NCI-H2081 treated with DMSO at 0.1 percent for 48 hours (cell line): ENCODE results near the gene SNX8.

Experiments used
- DNase-seq: peaks from one replicate; lab custom pipeline; 2025; lab: John Stamatoyannopoulos, UW

The SNX8 gene

DNA sequence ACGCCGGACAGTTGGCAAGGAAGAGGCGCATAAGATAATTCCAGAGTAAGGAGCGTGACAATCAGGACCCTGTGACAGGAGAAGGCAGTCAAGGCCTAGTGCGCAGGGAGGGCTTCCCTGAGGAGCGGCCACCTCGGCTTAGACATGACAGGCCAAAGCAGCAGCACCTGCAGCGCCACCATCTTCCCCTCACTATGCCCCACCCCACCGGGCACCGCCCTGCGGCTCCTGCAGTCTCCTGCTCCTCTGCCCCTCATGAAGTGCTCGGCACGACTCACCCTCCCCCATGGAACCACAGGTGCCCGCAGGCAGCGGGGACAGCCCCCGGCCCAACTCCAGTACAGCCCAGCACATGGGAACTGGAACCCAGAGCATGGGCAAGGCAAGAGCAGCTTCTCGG is 93.3 kb downstream of the SNX8 start:
- DNase-seq = no peak

DNA sequence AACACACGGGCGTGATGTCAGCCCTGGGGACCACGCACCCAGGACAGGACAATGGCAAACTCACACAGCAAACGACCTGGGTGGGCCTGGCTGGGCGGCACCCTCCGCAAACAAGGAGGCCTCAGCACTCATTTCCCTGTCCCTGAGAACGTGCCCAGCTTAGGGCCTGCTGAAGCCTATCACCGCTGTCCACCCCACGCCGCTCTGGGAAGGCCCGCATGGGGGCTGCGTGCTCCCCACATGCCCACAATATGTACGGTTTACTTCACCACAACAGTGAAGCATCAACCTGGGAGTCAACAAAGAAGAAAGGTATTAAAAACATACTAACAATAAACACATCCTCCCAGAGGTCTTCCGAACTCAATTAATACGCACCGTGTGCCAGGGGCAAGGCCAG is 93.7 kb downstream of the SNX8 start:
- DNase-seq = no peak

DNA sequence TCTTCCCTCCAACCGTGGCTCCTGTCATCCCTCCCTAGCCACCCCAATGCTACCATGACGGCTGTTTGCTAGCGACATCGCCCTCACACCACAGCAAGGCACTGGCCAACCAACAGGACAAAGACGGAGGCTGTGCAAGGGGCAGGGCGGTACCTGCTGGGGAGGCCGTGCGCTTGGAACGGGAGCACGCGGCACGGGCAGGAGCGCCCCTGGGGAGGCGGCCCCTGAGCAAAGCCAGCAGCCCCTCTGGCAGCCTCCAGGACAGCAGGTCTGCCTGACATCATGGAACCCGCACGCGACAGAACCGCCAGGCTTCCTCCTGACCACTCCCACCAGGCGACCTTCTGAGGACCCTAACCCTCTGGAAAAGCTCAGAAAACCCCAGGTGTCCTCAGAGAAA is 94.2 kb downstream of the SNX8 start:
- no peak for DNase-seq

- no peak for DNase-seq
Measured at GRCh38 chr7:2219606-2220005, 94.6 kb downstream of the SNX8 start.

GRCh38 chr7:2219136-2219535 is 95.1 kb downstream of the SNX8 start:
- DNase-seq = no peak

- no peak for DNase-seq
Measured at GRCh38 chr7:2218444-2218785, 95.8 kb downstream of the SNX8 start.

DNA sequence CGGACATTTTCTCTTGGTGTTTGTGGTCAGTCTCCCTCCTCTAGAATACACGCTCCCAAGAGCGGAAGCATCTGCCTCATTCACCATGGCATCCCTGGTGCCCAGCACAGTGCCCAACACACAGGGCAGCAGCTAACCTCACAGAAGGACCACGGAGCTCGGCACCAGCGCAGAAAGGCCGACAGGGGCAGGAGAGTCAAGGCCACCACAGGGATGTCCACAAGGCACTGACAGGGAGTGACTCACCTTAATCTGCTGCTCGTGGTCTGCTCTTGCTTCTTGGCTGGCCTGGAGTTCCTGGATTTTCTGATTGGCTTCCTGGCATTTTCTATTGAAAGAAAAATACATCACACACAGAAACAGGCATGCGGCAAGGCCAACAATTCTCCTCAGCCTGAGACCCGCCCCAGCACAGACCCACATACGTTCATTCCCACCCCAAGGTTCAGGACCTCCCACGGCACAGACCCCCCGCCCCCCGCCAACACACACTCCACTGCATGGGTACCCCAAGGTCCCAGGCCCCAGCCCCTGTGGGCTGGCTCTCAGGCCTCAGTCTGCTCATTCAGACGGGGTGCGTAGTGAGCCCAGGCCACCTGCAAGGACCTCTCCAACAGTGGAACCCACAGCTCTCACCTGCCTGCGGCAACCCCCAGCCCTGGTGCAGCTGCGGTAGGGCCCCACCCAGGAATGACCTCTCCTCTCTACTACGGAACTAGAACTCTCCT is 96.4 kb downstream of the SNX8 start:
- no peak for DNase-seq

DNA sequence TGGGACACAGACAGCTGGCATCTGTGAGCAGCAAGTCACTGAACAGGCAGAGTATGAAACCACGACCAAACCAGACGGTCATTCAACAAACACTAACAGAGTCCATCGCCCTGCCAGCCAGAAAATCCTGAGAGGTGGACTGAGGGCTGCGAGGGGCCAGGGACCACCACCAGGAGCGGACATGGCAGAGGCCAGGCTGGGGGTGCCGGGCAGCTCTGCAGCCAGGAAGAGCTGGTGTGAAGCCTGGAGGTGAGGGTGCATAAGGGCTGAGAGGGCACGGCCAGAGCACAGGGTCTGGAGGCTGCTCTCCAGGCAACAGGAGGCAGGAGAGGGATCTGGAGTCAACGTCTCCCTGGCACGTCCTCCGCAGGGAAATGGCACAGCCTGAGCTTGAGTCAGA is 97.0 kb downstream of the SNX8 start:
- no peak for DNase-seq

GRCh38 chr7:2215851-2216250 is 98.4 kb downstream of the SNX8 start:
- DNase-seq = no peak

GRCh38 chr7:2214636-2215035 is 99.6 kb downstream of the SNX8 start:
- no peak for DNase-seq

- DNase-seq = no peak
Measured at GRCh38 chr7:2213551-2214215, 100.6 kb downstream of the SNX8 start.

DNA sequence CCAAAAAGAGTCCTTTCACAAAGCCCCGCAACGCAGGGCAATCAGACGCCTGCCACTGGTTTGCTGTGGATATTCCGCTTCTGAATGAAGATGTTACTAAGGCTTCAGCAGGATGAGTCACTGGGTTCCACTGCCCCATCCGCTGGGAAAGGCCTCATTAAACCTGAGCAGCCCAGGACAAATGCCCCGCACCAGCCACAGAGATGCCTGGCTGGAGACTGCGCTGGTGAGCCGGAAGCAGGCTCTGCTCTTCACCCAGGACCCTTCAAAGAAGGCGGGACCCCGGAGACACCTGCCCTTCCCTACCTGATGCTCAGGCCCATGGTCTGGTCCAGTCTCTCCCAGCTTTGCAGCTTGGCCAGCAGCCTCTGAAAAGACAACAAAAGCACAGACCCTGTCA is 101.3 kb downstream of the SNX8 start:
- no peak for DNase-seq

GRCh38 chr7:2211926-2212325 is 102.3 kb downstream of the SNX8 start:
- DNase-seq = no peak

GRCh38 chr7:2211259-2211880 is 102.9 kb downstream of the SNX8 start:
- DNase-seq = no peak

DNA sequence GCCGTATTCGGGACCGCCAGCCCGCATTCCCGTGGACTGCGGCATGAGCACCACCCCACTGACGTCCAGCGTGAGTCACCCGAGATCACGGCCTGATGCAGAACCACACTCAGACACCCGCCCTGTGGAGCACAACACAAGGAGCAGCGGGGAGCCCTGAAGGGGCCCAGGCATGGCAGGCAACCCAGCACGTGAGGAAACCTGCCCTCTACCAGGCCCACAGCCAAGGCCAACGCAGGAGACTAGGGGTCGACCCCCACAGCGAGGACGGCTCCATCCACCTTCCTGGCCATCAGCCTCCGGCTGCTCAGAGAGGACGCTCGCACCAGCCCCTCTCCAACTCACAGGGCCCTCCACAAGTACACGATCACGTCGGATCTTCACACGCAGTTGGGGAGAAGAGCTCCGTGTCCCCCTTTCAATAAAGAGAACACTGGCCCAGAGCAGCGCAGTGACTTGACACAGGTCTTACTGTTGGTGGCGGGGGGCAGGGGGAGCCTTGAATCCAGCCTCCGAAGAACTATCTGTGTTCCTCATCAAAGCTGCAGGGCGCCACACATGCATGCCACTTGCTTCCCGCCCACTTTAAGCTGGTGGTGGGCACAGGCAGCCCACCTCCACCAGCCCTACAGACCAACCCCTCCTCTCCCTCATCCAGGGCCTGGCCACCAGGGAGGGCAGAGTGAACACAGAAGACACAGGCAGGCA is 103.5 kb downstream of the SNX8 start:
- no peak for DNase-seq

DNA sequence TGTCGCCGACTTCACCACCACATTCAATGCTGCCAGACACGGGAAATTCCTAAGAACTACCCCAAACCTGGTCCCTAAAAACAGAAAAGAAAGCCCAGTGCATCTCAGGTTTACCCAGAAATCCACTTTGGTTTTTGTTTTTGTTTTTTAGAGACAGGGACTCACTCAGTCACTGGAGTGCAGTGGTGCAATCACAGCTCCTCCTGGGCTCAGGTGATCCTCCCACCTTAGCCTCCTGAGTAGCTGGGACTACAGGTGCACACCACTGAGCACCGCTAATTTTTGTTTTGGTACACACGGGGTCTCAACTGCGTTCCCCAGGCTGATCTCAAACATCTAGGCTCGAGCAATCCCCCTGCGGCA is 104.3 kb downstream of the SNX8 start:
- no peak for DNase-seq

DNA sequence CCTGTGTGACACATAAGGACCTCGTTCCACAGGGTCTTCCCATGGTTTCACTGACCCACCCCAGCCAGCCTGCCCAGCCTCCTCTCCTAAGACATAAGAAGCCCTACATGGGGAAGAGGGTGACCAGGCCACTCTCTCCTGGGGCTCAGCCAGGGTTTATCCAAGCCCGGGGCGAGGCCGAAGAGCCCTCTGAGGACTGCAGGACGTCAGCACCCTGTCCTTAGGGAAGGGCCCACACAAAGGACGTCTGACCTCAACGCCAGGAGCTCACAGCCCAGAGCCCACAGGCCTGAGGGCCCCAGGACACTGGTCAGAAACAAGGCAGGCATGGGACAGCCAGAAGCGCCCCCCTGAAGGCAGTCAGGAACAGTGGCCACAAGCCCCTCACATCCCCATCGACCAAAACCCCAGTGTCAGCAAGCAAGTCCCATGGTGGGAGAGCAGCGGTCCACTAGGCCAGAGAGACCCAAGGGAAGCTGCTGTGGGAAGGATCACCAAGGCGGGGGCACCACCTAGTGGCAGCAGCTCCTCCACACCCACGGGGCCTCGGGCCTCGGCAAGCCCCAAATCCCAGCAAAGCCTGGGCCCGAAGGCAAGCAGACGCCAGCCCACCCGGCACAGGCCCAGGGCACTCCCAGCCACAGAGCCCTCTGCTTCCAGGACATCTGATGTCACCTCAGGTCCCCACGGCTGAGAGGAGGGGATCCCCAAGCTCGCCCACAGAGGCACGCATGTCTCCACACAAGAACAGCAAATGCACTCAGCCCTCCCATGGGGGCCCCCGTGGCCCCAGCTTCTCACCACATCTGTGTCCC is 104.9 kb downstream of the SNX8 start:
- no peak for DNase-seq

DNA sequence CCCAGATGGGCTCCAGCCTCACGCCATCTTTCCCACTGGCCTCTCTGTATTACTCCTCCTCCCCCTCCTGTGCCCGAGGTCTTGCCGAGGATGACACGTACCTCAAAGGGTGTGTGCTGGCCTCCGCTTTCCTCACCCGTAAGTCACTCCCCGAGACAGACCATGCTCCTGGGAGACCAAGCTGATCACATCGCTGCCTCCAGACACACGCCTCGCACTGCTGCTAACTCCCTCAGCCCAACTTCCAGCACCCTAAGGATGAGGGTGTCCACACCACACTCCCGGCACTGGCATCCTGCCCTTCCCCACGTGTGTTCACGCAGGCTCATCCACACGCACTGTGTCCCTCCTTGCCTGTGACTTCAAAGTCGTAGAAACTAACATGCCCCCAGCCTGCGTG is 105.5 kb downstream of the SNX8 start:
- no peak for DNase-seq

DNA sequence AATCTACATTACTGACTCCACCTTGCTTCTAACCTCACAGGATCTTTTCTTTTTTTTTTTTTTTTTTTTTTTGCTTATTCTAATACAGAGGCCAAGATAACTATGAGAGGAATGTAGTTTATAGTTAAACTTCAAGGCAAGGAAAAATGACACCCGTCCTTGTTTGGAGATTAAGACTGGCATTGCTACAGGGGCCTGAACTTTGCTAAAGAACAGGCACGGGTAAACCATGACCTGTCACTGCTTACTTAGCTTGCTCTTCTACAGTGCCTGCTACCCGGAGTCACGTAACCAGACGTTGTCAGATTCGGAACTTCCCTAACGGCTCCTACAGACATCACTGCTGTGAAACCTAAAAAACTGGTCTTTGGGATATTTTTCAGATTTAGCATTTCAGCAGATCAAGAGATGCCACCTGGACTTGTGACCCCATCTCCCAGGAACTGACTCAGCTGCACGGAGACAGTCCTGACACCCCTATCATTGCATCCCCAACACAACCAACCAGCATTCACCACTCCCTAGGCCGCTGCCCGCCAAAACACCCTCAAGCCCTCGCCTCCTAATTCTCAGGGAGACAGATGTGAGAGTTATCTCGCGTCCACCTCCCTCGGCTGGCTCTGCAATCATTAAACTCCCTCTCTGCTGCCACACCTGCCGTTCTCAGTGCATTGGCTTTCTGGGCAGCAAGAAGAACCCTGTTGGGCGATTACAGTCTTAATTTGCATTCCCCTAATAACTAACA is 109.0 kb downstream of the SNX8 start:
- no peak for DNase-seq

DNA sequence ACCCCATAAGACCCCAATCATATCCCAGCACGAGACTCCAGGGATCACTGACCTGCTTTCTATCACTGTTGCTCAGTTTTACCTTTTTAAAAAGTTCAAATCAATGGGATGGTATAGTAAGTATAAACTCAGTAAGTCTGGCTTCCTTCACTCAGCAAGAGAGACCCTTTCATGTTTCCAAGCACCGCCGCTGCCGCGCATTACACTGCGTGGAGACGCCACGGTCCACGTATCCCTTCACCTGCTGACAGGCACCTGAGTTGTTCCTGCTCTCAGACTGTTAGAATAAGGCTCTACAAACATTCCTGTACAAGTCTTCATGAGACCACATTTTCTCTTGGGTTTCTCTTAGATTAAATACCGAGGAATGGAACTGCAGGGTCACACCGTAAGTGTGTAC is 109.8 kb downstream of the SNX8 start:
- DNase-seq = no peak

GRCh38 chr7:2203766-2204300 is 110.4 kb downstream of the SNX8 start:
- no peak for DNase-seq
